Measurements from ENCODE around the gene CES4A. TPM values are rescaled to one million over a fixed set of nuclear protein-coding genes. Genes with fewer than 3 reads are reported as not detected.

Gene CES4A
- total and polyA plus RNA-seq, 2 experiments from 2014 or later, result 11.8 to 12.3 TPM

DNA sequence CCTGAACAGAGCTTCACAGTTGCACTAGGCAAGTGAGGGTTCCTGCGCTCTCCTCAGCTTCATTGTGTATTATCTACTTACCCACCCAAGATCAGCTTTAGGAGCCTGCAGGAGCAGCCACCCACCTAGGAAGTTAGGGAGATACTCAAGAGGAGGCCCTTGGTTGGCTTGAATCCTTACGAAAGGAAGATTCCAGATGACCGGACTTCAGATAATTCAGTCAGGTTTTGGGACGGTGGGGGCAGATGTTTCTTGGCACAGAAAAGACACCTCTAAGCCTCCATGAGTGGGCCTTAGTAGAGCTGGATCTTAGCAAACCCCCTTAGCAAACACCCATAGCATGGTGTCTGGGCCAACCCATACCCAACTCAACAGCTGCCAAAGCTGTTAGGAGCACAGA is 38.2 kb downstream of the CES4A start:
- Histone ChIP-seq H3K4me3 (no peak overlapping the region), H3K9me2 (replicated peaks; ENCODE audit: insufficient read depth) (no peaks in the 10 kb centered on the region), H2AFZ (no peak overlapping the region), H3K4me1 (ENCODE audit: insufficient read depth) (peaks cover 33% of the 10 kb centered on the region), H3K4me2 (no peak overlapping the region), H3K27ac (no peak overlapping the region), H3K36me3 (replicated peaks; ENCODE audit: insufficient read depth, low read depth) (no peaks in the 10 kb centered on the region), H3K9me3 (ENCODE audit: low read depth) (no peaks in the 10 kb centered on the region), H3K27me3 (no peaks in the 10 kb centered on the region), H4K20me1 (ENCODE audit: insufficient read depth, poor library complexity, severe bottlenecking) (peaks cover 17% of the 10 kb centered on the region), H3K79me2 (peaks cover 17% of the 10 kb centered on the region)
- 99% methylated on average over 4 of the region's 4 CpGs for WGBS (ENCODE audit: low lambda C conversion rate, missing lambda C conversion rate)
- DNase-seq (ENCODE audit: low spot score), result no peak
- no peak for TF ChIP-seq EZH2 (IDR thresholded peaks at IDR 0.05; ENCODE audit: borderline replicate concordance)

DNA sequence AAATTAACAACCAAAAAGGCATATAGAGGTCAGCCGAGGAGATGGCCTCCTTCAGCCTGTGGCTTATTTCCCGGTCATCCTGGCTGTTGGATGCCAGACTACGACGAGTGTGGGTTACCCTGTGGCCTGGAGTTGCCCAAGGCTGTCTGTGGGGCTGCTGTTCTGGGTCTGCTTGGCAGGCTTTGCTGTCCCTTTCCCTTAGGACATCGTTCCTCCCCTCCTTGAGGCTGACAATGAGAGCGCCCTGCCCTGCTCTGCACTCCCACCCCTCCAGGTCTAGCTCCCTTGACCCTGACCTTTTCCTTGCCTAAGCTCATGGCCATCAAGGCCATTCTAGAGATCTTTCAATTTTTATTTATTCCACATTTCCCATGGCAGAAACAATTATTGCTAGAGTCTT is 38.7 kb downstream of the CES4A start:
- peaks cover 22% of the 10 kb centered on the region for H4K20me1 ChIP-seq (ENCODE audit: insufficient read depth, poor library complexity, severe bottlenecking)
- no peak overlapping the region for H3K4me3 ChIP-seq
- no peaks in the 10 kb centered on the region for H3K36me3 ChIP-seq (replicated peaks; ENCODE audit: insufficient read depth, low read depth)
- no peak overlapping the region for H3K27ac ChIP-seq
- H3K9me2 ChIP-seq (replicated peaks; ENCODE audit: insufficient read depth), result no peaks in the 10 kb centered on the region
- peaks cover 22% of the 10 kb centered on the region for H3K79me2 ChIP-seq
- DNase-seq (ENCODE audit: low spot score), result no peak
- TF ChIP-seq, protein P1, sequence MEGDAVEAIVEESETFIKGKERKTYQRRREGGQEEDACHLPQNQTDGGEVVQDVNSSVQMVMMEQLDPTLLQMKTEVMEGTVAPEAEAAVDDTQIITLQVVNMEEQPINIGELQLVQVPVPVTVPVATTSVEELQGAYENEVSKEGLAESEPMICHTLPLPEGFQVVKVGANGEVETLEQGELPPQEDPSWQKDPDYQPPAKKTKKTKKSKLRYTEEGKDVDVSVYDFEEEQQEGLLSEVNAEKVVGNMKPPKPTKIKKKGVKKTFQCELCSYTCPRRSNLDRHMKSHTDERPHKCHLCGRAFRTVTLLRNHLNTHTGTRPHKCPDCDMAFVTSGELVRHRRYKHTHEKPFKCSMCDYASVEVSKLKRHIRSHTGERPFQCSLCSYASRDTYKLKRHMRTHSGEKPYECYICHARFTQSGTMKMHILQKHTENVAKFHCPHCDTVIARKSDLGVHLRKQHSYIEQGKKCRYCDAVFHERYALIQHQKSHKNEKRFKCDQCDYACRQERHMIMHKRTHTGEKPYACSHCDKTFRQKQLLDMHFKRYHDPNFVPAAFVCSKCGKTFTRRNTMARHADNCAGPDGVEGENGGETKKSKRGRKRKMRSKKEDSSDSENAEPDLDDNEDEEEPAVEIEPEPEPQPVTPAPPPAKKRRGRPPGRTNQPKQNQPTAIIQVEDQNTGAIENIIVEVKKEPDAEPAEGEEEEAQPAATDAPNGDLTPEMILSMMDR (IDR thresholded peaks at IDR 0.05; ENCODE audit: poor library complexity), result no peak
- TF ChIP-seq EZH2 (IDR thresholded peaks at IDR 0.05; ENCODE audit: borderline replicate concordance), result no peak
- WGBS (ENCODE audit: low lambda C conversion rate, missing lambda C conversion rate), result 95% methylated on average over 6 of the region's 6 CpGs
- no peak overlapping the region for H2AFZ ChIP-seq
- H3K9me3 ChIP-seq (ENCODE audit: low read depth), result no peaks in the 10 kb centered on the region
- no peak overlapping the region for H3K4me2 ChIP-seq
- no peaks in the 10 kb centered on the region for H3K27me3 ChIP-seq
- H3K4me1 ChIP-seq (ENCODE audit: insufficient read depth), result peaks cover 33% of the 10 kb centered on the region

DNA sequence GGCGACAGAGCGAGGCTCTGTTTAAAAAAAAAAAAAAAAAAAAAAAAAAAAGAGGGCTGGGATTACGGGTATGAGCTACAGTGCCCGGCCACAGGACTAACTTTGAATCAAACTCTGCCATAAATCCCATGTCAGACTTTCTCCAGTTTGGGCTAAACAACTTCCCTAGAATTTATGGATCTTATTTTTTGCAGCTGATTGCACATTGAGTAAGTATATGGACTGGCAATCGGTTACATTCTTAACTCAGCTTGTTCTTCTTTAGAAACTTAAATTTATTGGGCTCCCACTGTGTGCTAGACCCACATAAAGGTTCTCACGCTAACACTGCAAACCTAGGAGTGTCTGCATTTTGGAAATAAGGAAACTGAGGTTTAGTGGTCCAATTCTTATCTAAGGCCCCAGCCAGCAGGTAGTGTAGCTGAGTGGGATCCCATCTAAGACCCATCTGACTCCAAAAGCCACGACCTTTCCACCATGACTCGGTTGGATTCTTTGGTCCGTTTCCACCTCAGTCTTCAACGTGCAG is 39.8 kb downstream of the CES4A start:
- H3K4me1 ChIP-seq (ENCODE audit: insufficient read depth), result peaks cover 31% of the 10 kb centered on the region
- H3K9me3 ChIP-seq (ENCODE audit: low read depth), result no peaks in the 10 kb centered on the region
- TF ChIP-seq, protein P1 (IDR thresholded peaks at IDR 0.05; ENCODE audit: poor library complexity), result no peak
- H3K27ac ChIP-seq, result peak overlapping the region; percentile 99
- peak overlapping the region; percentile 99 for H2AFZ ChIP-seq
- DNase-seq (ENCODE audit: low spot score), result no peak
- H3K27me3 ChIP-seq, result no peaks in the 10 kb centered on the region
- peaks cover 23% of the 10 kb centered on the region for H4K20me1 ChIP-seq (ENCODE audit: insufficient read depth, poor library complexity, severe bottlenecking)
- H3K4me3 ChIP-seq, result peak overlapping the region; percentile 59
- H3K36me3 ChIP-seq (replicated peaks; ENCODE audit: insufficient read depth, low read depth), result no peaks in the 10 kb centered on the region
- H3K9me2 ChIP-seq (replicated peaks; ENCODE audit: insufficient read depth), result no peaks in the 10 kb centered on the region
- peak overlapping the region; percentile 97 for H3K4me2 ChIP-seq
- peaks cover 34% of the 10 kb centered on the region for H3K79me2 ChIP-seq
- WGBS (ENCODE audit: low lambda C conversion rate, missing lambda C conversion rate), result 48% methylated on average over 10 of the region's 10 CpGs

GRCh38 chr16:67028696-67029253 is 40.4 kb downstream of the CES4A start, which contains the start of gene CBFB:
Gene CBFB (plus strand): TSS chr16:67029149. CDS start chr16:67029408, 259 bp downstream.
- Histone ChIP-seq H4K20me1 (ENCODE audit: insufficient read depth, poor library complexity, severe bottlenecking) (peaks cover 23% of the 10 kb centered on the region), H3K4me3 (peak within 1 kb of the TSS; percentile 76), H3K79me2 (peaks cover 40% of the 10 kb centered on the region), H3K27ac (peak within 1 kb of the TSS; percentile 99), H3K27me3 (no peaks in the 10 kb centered on the region), H2AFZ (peak within 1 kb of the TSS; percentile 99), H3K9me3 (ENCODE audit: low read depth) (no peaks in the 10 kb centered on the region), H3K4me2 (peak within 1 kb of the TSS; percentile 97), H3K4me1 (ENCODE audit: insufficient read depth) (peaks cover 31% of the 10 kb centered on the region), H3K36me3 (replicated peaks; ENCODE audit: insufficient read depth, low read depth) (no peaks in the 10 kb centered on the region), H3K9me2 (replicated peaks; ENCODE audit: insufficient read depth) (no peaks in the 10 kb centered on the region)
- DNase-seq (ENCODE audit: low spot score), result peak; percentile 96
- TF ChIP-seq EZH2phosphoT487 (IDR thresholded peaks at IDR 0.05; ENCODE audit: low read depth, severe bottlenecking, unreplicated experiment), result no peak
- TF ChIP-seq, protein P1 (IDR thresholded peaks at IDR 0.05; ENCODE audit: poor library complexity), result no peak
- TF ChIP-seq EZH2 (IDR thresholded peaks at IDR 0.05; ENCODE audit: borderline replicate concordance), result no peak
- WGBS (ENCODE audit: low lambda C conversion rate, missing lambda C conversion rate), result 2% methylated on average over 24 of the region's 69 CpGs
